ENCODE data around the gene ZDHHC3.

Gene ZDHHC3, protein sequence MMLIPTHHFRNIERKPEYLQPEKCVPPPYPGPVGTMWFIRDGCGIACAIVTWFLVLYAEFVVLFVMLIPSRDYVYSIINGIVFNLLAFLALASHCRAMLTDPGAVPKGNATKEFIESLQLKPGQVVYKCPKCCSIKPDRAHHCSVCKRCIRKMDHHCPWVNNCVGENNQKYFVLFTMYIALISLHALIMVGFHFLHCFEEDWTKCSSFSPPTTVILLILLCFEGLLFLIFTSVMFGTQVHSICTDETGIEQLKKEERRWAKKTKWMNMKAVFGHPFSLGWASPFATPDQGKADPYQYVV

DNA sequence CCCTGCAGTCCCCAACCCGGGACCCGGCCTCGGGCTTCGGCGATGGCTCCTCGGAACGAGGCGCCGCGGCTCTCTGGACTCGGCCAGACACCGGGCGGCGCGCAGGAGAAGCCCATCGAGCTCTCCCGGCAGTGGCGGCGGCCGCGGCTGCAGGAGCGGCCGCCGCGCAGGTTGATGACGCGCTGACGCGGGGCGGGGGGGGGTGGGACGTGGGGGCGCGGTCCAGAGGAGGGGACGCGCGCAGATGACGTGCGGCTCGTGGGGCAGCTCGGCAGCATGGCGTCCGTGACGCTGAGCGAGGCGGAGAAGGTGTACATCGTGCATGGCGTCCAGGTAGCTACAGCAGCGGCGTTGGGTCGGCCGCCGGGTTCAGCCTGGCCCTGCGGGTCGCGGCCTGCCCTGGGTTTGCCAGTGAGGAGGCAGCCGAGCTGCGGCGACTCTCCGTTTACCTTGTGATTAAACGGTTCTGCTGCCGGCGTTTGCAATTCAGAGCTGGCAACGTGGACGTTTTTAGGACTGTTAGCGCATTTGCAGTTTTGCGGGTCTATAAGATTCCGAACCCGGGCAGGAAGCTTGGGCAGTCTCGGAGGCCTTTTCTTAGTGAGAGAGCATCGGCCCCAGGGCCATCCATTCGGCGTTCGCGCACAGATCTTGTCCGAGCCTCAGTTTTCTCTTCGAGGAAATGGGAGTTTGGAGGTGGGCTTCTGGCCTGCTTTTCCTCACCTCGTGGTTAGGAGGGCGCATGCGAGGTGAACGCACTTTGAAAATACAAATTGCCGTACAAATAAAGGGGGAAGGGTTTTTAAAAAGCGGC is at the start of gene ZDHHC3, which contains the start of gene EXOSC7:
Gene ZDHHC3, minus strand, starts transcription at position 173 of the 814 bp plus-strand sequence. CDS start 16,738 bp downstream, outside the sequence.
Gene EXOSC7, plus strand, starts transcription at position 243 of the 814 bp plus-strand sequence. Its CDS starts 34 bp downstream, at position 277.
- Histone ChIP-seq H3K9me3 (ENCODE audit: control insufficient read depth, insufficient read depth, low read length) (no peaks in the 10 kb centered on the region), H3K4me1 (ENCODE audit: insufficient read depth, low read length) (peaks cover 10% of the 10 kb centered on the region; the same call in 1 of the 2 replicates), H3K36me3 (ENCODE audit: insufficient read depth, low read length) (no peaks in the 10 kb centered on the region), H3K9ac (ENCODE audit: low read depth, low read length) (peak within 1 kb of the TSS; percentile 100)

DNA sequence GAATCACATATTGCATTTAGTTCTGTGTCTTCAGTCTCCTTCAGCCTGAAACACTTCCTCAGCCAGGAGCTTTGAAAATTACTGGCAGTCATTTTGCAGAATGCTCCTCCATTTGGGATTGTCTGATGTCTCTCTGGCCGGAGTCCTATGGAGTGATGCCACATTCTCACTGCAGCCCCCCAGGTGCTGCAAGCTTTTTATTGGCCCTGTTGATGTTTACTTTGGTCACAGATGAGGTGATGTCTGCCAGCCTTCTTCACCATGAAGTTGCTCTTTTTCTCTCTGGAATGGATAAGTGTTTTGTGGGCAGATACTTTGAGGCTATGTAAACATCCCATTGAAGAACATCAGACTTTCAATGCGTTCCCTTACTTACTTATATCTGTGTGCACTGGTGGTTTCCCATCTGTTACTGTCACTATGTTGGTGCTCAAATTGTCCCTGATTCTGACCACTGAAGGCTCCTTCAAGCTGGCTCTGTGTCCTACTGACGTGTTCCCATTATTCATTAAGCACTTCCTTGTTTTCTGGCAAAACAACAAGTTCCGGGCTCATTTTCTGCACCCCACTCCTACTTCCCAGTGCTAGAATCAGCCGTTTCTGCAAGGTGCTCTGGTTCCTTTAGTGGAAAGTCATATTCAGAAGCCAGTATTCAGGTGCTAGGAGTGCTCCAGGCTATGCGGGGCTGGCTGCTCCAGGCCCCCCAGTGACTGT is 48.7 kb upstream of the ZDHHC3 start:
- Histone ChIP-seq H3K4me1 (ENCODE audit: insufficient read depth, low read length) (no peaks in the 10 kb centered on the region), H3K9me3 (ENCODE audit: control insufficient read depth, insufficient read depth, low read length) (no peaks in the 10 kb centered on the region), H3K9ac (ENCODE audit: low read depth, low read length) (no peak overlapping the region), H3K36me3 (ENCODE audit: insufficient read depth, low read length) (no peaks in the 10 kb centered on the region)

DNA sequence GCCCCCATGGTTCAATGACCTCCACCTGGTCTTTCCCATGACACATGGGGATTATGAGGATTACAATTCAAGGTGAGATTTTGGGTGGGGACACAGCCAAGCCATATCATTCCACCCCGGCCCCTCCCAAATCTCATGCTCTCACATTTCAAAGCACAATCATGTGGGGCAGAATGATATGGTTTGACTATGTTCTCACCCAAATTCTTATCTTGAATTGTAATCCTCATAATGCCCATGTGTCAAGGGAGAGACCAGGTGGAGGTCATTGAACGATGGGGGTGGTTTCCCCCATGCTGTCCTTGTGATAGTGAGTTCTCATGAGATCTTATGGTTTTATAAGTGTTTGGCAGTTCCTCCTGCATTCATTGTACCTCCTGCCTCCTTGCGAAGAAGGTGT is 47.7 kb upstream of the ZDHHC3 start:
- H3K9ac ChIP-seq (ENCODE audit: low read depth, low read length), result no peak overlapping the region
- H3K36me3 ChIP-seq (ENCODE audit: insufficient read depth, low read length), result no peaks in the 10 kb centered on the region
- no peaks in the 10 kb centered on the region for H3K4me1 ChIP-seq (ENCODE audit: insufficient read depth, low read length)
- no peaks in the 10 kb centered on the region for H3K9me3 ChIP-seq (ENCODE audit: control insufficient read depth, insufficient read depth, low read length)

DNA sequence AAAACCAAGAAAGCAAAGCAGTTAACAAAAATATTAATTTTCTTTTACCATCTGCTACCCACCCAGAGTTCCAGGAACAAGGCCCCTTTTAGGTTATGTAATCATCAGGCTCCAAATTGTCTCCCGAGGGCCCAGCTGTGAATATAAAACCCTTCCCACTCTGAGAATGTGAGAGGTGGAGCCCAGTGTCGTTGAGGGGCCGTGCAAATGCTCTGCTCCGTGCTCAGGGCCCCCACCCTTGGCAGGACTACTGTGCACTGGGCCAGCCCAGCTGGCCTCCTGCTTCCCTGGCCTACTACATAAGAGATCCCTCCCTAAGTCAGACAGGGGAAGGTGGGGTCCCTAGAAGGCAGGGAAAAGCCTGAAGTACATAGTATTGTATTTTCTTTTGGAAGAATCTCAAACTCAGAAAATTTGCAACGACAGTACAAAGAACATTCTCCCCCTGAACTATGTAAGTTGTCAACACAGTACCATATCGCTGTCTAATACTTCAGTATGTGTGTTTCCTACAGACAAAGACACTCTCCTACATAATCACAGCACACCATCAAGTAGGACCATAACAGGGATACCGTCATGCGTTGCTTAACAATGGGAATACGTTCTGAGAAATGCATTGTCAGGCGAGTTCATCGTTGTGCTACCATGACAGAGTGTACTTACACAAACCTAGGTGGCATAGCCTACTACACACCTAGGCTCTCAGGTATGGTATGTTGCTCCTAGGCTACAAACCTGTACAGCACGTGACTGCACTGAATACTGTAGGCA is 45.7 kb upstream of the ZDHHC3 start:
- peaks cover 10% of the 10 kb centered on the region; the same call in 1 of the 2 replicates for H3K4me1 ChIP-seq (ENCODE audit: insufficient read depth, low read length)
- H3K9ac ChIP-seq (ENCODE audit: low read depth, low read length), result no peak overlapping the region
- H3K36me3 ChIP-seq (ENCODE audit: insufficient read depth, low read length), result no peaks in the 10 kb centered on the region
- no peaks in the 10 kb centered on the region for H3K9me3 ChIP-seq (ENCODE audit: control insufficient read depth, insufficient read depth, low read length)

DNA sequence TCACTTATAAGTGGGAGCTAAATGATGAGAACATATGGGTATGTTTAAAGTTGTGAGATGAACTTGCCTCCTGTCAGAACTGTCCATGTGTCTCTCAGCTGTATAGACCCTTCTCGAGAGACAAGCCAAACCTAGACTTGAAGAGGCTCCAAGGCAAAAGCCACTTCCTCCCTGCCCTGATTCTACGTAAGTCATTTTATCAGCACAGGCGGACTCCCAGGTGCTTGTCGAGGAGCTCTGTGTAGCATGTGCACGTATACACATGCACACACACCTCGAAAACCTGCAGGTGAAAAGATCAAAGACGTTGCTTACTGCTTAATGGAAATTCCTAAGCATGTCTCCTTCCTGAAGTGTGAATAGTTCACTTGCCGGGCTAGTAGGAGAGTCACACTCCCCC is 44.6 kb upstream of the ZDHHC3 start:
- no peaks in the 10 kb centered on the region for H3K36me3 ChIP-seq (ENCODE audit: insufficient read depth, low read length)
- no peak overlapping the region for H3K9ac ChIP-seq (ENCODE audit: low read depth, low read length)
- no peaks in the 10 kb centered on the region for H3K9me3 ChIP-seq (ENCODE audit: control insufficient read depth, insufficient read depth, low read length)
- peaks cover 14% of the 10 kb centered on the region; the same call in 1 of the 2 replicates for H3K4me1 ChIP-seq (ENCODE audit: insufficient read depth, low read length)

DNA sequence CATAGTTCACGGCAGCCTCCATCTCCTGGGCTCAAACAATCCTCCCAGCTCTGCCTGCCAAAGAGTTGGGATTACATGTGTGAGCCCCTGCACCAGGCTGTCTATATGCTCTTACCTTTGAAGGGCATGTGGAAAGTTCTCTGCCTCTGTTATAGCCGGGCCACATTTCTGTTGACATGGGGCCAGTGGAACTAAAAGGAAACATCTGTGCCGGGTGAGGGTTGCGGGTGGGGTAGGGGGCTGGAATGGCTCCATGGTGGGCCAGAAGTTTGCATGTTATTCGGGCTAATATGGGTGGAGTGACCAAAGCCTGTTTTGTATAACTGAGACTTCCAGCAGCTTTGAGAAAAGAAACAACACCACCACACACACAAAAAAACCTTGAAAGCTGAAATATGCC is 41.8 kb upstream of the ZDHHC3 start:
- H3K4me1 ChIP-seq (ENCODE audit: insufficient read depth, low read length), result peaks cover 14% of the 10 kb centered on the region; the same call in 1 of the 2 replicates
- no peaks in the 10 kb centered on the region for H3K9me3 ChIP-seq (ENCODE audit: control insufficient read depth, insufficient read depth, low read length)
- H3K36me3 ChIP-seq (ENCODE audit: insufficient read depth, low read length), result peaks cover 6% of the 10 kb centered on the region; the same call in 1 of the 2 replicates
- H3K9ac ChIP-seq (ENCODE audit: low read depth, low read length), result no peak overlapping the region

DNA sequence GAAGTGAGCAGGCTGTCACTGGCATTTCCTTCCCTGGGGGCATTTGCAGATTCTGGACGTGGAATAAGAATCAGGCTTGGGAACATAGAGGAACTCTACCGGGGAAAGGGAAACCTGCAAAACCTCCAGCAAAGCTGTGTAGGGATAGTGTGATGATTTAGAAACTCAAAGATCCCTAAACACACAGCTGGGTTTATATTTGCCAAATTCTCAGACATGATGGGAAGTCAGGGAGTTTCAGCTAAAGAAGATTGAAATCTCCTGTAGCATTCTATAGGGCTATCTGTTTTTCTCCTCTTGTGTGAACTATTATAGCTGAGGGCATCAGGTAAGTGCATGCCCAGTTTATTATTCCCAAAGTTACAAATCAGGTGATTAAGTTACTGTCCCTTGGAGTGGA is 40.9 kb upstream of the ZDHHC3 start:
- Histone ChIP-seq H3K36me3 (ENCODE audit: insufficient read depth, low read length) (peaks cover 8% of the 10 kb centered on the region; the same call in 1 of the 2 replicates), H3K4me1 (ENCODE audit: insufficient read depth, low read length) (peaks cover 14% of the 10 kb centered on the region; the same call in 1 of the 2 replicates), H3K9me3 (ENCODE audit: control insufficient read depth, insufficient read depth, low read length) (no peaks in the 10 kb centered on the region), H3K9ac (ENCODE audit: low read depth, low read length) (no peak overlapping the region)

DNA sequence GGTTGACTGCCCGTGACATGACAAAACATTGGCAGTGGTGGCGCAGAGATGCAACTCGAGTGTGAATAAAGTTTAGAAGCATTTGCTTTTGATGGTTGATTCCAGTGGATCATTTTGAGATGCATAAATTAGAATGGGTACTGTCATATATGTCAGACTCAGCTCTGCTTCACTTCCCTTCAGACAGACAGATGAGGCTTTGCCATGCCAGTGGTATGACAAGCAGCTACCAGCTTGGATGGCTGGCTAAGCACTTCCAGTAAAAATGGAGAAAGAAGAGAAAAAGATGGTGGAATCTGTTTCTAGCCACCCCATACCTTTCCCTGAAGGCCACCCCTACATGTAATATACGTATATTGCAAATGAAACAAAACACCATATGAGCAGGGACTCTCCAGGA is 36.6 kb upstream of the ZDHHC3 start:
- peaks cover 26% of the 10 kb centered on the region for H3K36me3 ChIP-seq (ENCODE audit: insufficient read depth, low read length)
- no peaks in the 10 kb centered on the region for H3K9me3 ChIP-seq (ENCODE audit: control insufficient read depth, insufficient read depth, low read length)
- peaks cover 12% of the 10 kb centered on the region; the same call in 1 of the 2 replicates for H3K4me1 ChIP-seq (ENCODE audit: insufficient read depth, low read length)
- H3K9ac ChIP-seq (ENCODE audit: low read depth, low read length), result no peak overlapping the region

DNA sequence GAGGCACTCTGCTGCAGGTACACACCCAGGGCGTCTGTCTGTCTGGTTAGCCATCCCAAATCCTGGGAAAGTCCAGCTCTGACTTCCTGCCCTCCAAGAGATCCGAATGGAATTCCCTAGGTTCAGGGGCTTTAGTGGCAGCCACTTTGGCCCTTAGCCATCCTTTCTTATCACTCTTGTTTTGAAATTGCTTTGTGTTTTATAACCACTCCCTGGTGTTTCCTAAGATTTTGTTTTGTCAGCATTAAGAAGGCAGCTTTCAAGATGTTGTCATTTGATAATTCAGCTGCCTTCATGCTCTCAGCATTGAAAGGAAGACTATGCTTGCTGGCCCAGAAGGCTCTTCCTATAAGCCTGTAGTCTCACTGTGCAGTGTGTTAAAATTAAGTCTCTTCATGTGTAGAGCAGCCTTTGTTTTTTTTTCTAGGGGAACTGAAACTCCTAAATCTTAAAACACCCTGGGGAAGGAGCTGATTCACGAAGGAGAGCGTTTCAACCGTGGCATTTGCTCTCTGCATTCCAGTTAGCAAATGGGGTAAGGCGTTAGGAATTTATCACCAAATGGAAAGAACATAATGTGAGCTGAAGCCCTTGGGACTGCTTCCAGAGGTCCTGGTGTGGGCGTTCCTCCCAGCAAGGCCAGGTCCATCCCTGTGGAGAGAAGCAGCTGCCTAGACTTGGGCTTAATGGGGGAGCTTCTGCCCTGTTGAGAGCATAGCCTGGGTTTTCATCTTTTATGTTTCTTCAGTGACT is 36.0 kb upstream of the ZDHHC3 start:
- H3K36me3 ChIP-seq (ENCODE audit: insufficient read depth, low read length), result peaks cover 26% of the 10 kb centered on the region
- no peak overlapping the region for H3K9ac ChIP-seq (ENCODE audit: low read depth, low read length)
- H3K4me1 ChIP-seq (ENCODE audit: insufficient read depth, low read length), result peaks cover 6% of the 10 kb centered on the region; the same call in 1 of the 2 replicates
- H3K9me3 ChIP-seq (ENCODE audit: control insufficient read depth, insufficient read depth, low read length), result no peaks in the 10 kb centered on the region

DNA sequence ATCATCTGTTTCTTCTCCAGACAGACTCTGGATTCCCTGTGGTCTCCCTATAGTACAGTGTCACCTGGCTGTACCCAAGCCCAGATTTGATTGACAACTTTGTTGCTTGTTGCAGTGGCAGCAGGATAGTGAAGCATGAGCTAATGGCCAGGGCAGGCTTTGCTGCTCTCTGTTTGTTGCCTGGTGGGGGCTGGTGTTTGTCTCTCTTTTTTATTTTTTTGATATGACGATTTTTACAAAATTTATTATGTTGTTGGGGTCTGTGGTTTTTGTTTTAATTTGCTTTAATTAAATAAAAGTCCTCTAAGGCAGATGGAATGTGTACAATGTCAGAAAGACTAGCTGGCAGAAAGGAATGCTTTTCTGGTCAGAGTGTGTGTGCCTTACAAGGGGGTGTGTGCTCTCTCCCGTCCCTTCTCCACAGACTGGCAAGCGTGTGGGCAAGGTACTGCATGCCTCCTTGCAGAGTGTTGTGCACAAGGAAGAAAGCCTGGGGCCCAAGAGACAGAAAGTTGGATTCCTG is 34.9 kb upstream of the ZDHHC3 start:
- no peak overlapping the region for H3K9ac ChIP-seq (ENCODE audit: low read depth, low read length)

DNA sequence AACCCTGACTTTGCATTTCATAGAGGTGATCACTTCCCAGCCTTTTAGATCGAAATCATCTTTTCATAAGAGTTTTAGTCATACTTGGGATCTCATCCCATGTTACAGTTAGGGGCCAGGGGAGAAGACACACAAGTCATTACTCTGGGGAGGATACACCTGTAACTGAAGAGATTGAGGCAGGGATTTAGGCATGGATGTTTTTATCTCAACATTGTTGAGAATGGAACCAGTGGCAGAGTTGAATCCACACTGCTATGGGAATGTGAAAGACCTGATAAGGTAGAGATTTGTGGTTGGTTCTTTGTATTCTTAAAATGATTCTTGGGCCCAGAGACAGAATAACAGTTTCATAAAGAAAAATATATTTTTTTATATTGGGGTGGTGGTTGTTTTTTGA is 33.9 kb upstream of the ZDHHC3 start:
- Histone ChIP-seq H3K4me1 (ENCODE audit: insufficient read depth, low read length) (no peaks in the 10 kb centered on the region), H3K9me3 (ENCODE audit: control insufficient read depth, insufficient read depth, low read length) (no peaks in the 10 kb centered on the region), H3K9ac (ENCODE audit: low read depth, low read length) (no peak overlapping the region), H3K36me3 (ENCODE audit: insufficient read depth, low read length) (peaks cover 36% of the 10 kb centered on the region)

More for the DNA sequence above, 34.9 kb upstream of the ZDHHC3 start:
- Histone ChIP-seq H3K4me1 (ENCODE audit: insufficient read depth, low read length) (no peaks in the 10 kb centered on the region), H3K9me3 (ENCODE audit: control insufficient read depth, insufficient read depth, low read length) (no peaks in the 10 kb centered on the region), H3K36me3 (ENCODE audit: insufficient read depth, low read length) (peaks cover 26% of the 10 kb centered on the region)

DNA sequence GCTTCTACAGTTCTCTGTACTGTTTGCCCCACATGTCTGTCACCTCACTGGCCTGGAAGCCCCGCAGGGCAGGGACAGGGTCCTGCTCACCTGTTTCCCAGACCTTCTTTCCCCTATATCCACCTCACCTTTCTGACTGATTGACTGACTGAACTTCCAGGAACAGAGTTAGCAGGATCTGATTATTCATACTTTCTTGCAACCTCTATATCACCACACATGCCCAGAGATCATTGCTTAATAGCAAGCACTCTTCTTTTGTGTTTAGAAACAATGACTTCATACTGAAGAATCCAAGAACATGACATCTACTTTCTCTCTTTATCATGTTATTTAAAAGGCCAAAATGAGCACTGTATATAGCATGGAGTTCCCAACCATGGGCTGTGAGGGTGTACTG is 32.1 kb upstream of the ZDHHC3 start:
- Histone ChIP-seq H3K36me3 (ENCODE audit: insufficient read depth, low read length) (peaks cover 36% of the 10 kb centered on the region), H3K4me1 (ENCODE audit: insufficient read depth, low read length) (no peaks in the 10 kb centered on the region), H3K9me3 (ENCODE audit: control insufficient read depth, insufficient read depth, low read length) (peaks cover 5% of the 10 kb centered on the region), H3K9ac (ENCODE audit: low read depth, low read length) (no peak overlapping the region)

DNA sequence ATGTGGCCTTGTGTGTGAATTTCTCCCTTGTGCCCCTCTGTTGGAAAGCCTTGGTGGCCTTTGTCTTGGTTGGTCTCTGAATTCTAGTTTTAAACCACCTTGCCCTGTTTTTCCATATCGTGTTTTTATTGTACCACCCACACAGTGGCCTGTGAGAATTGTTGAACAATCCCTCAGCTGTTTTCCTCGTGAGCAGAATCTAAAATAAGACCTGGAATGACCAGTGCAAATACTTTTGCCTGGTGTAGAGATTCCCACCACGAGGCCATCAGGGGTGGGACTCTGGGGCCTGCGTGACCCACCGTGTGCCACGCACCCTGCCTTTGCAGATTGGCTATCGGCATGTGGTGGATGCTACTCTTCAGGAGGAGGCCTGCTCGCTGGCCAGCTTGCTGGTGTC is 31.1 kb upstream of the ZDHHC3 start:
- Histone ChIP-seq H3K9me3 (ENCODE audit: control insufficient read depth, insufficient read depth, low read length) (peaks cover 5% of the 10 kb centered on the region), H3K4me1 (ENCODE audit: insufficient read depth, low read length) (no peaks in the 10 kb centered on the region), H3K36me3 (ENCODE audit: insufficient read depth, low read length) (peaks cover 38% of the 10 kb centered on the region), H3K9ac (ENCODE audit: low read depth, low read length) (no peak overlapping the region)

Measured in ES-I3 (cell line).